Measurements from ENCODE around the gene C1orf50.

The C1orf50 gene

GRCh38 chr1:42739753-42740700, 27.0 kb upstream of the C1orf50 start, which contains the start of gene CLDN19:
TSS of gene CLDN19 (minus strand) at chr1:42740236. CDS start at chr1:42740063, 173 bp downstream.
- no peak for TF ChIP-seq POLR2AphosphoS5 (IDR thresholded peaks at IDR 0.05; ENCODE audit: low read depth, low read length)
- no peak for TF ChIP-seq SIN3A (IDR thresholded peaks at IDR 0.05; ENCODE audit: borderline replicate concordance, insufficient read depth, low read length)
- TF ChIP-seq TAF1 (IDR thresholded peaks at IDR 0.05; ENCODE audit: borderline replicate concordance, insufficient read depth, low read length), result no peak
- no peak for TF ChIP-seq REST (IDR thresholded peaks at IDR 0.05; ENCODE audit: insufficient read depth in 1 of 2, low read depth in 2 of 2, low read length in 2 of 2)
- no peak for TF ChIP-seq FOXP2 (optimal IDR thresholded peaks at IDR 0.05; ENCODE audit: borderline replicate concordance, extremely low read depth, extremely low read length, insufficient read depth)

GRCh38 chr1:42740851-42741580, 26.0 kb upstream of the C1orf50 start:
- TF ChIP-seq REST (IDR thresholded peaks at IDR 0.05; ENCODE audit: insufficient read depth in 1 of 2, low read depth in 2 of 2, low read length in 2 of 2) (no peak), FOXP2 (optimal IDR thresholded peaks at IDR 0.05; ENCODE audit: borderline replicate concordance, extremely low read depth, extremely low read length, insufficient read depth) (no peak), TAF1 (IDR thresholded peaks at IDR 0.05; ENCODE audit: borderline replicate concordance, insufficient read depth, low read length) (no peak), SIN3A (IDR thresholded peaks at IDR 0.05; ENCODE audit: borderline replicate concordance, insufficient read depth, low read length) (no peak), POLR2AphosphoS5 (IDR thresholded peaks at IDR 0.05; ENCODE audit: low read depth, low read length) (no peak)

- no peak for TF ChIP-seq REST (IDR thresholded peaks at IDR 0.05; ENCODE audit: insufficient read depth in 1 of 2, low read depth in 2 of 2, low read length in 2 of 2)
- TF ChIP-seq TAF1 (IDR thresholded peaks at IDR 0.05; ENCODE audit: borderline replicate concordance, insufficient read depth, low read length), result no peak
- TF ChIP-seq FOXP2 (optimal IDR thresholded peaks at IDR 0.05; ENCODE audit: borderline replicate concordance, extremely low read depth, extremely low read length, insufficient read depth), result no peak
- no peak for TF ChIP-seq POLR2AphosphoS5 (IDR thresholded peaks at IDR 0.05; ENCODE audit: low read depth, low read length)
- no peak for TF ChIP-seq SIN3A (IDR thresholded peaks at IDR 0.05; ENCODE audit: borderline replicate concordance, insufficient read depth, low read length)
These were observed 25.3 kb upstream of the C1orf50 start for GRCh38 chr1:42741706-42742105.

GRCh38 chr1:42742141-42742540, 24.9 kb upstream of the C1orf50 start:
- no peak for TF ChIP-seq FOXP2 (optimal IDR thresholded peaks at IDR 0.05; ENCODE audit: borderline replicate concordance, extremely low read depth, extremely low read length, insufficient read depth)
- no peak for TF ChIP-seq SIN3A (IDR thresholded peaks at IDR 0.05; ENCODE audit: borderline replicate concordance, insufficient read depth, low read length)
- no peak for TF ChIP-seq TAF1 (IDR thresholded peaks at IDR 0.05; ENCODE audit: borderline replicate concordance, insufficient read depth, low read length)
- no peak for TF ChIP-seq REST (IDR thresholded peaks at IDR 0.05; ENCODE audit: insufficient read depth in 1 of 2, low read depth in 2 of 2, low read length in 2 of 2)
- no peak for TF ChIP-seq POLR2AphosphoS5 (IDR thresholded peaks at IDR 0.05; ENCODE audit: low read depth, low read length)

All from PFSK-1 (cell line).